Body of pancreas (tissue), 4 donors: ENCODE results near the gene GABRA6. TPM values are rescaled to one million over a fixed set of nuclear protein-coding genes. Genes with fewer than 3 reads are reported as not detected.

ENCODE experiments used
- ATAC-seq: fragments of 150-250 bp; one replicate; pipeline ENCODE4 v1.9.1; 2016
- DNase-seq, 4 donors: peaks; one replicate each; pipeline ENCODE4 v3.0.0-alpha.2; 2019
- H3K27ac ChIP-seq, 4 donors: fragments of 200-600 bp; sonication (generic); 1 replicate in 3 of 4; 2 replicates in 1 of 4; pipeline versions ENCODE4 v1.5.1 to v1.6.1; 2016 to 2019; ENCODE audit warnings: mild to moderate bottlenecking in 1 of 4, mixed read lengths in 1 of 4, moderate library complexity in 1 of 4
- H3K27me3 ChIP-seq, 2 donors: fragments of 200-600 bp; sonication (generic); one replicate each; pipeline ENCODE4 v1.6.0; 2016; ENCODE audit warnings: mild to moderate bottlenecking in 1 of 2
- H3K36me3 ChIP-seq, 2 donors: fragments of 200-600 bp; sonication (generic); replicated peaks in 1 of 2; 2 replicates each; pipeline ENCODE4 v1.5.1; 2016; ENCODE audit warnings: low read depth in 2 of 2; ENCODE audit not compliant: insufficient read depth in 1 of 2
- H3K4me1 ChIP-seq: fragments of 200-600 bp; sonication (generic); one replicate; pipeline ENCODE4 v1.6.0; 2016
- H3K4me3 ChIP-seq, 2 donors: fragments of 200-600 bp; sonication (generic); 1 replicate in 1 of 2; 2 replicates in 1 of 2; pipeline ENCODE4 v1.5.1; 2016 to 2019
- H3K9me3 ChIP-seq, 3 donors: fragments of 200-600 bp; sonication (generic); 1 replicate in 2 of 3; 2 replicates in 1 of 3; pipeline ENCODE4 v1.5.1; 2016
- CTCF ChIP-seq, 7 experiments: fragments of 450-650 bp in 4 of 7; fragments of 200-600 bp in 3 of 7; sonication (generic) in 3 of 7; IDR thresholded peaks; one replicate each; pipeline ENCODE4 v1.5.1; 2016 to 2019; ENCODE audit warnings: antibody characterized with exemption in 7 of 7
- POLR2A ChIP-seq, 3 donors: fragments of 450-650 bp; IDR thresholded peaks; one replicate each; pipeline ENCODE4 v1.6.1; 2016; ENCODE audit warnings: antibody characterized with exemption in 3 of 3, mild to moderate bottlenecking in 2 of 3
- WGBS, 2 donors: methylation state at CpG; one replicate each; pipeline ENCODE4 v1.1.5; 2017; 5-methylcytosine and 5-hydroxymethylcytosine counted together
- intact Hi-C: fragments of 100-400 bp; cut with DNase I; formaldehyde crosslinking; loops from one replicate; pipeline ENCODE4 v1.15.1; 2023
- total RNA-seq, 2 donors: library from RNA; depleted of rRNA; stranded (reverse); fragments of >200 nt; gene quantifications; one replicate each; pipeline ENCODE4 v1.1.0, GENCODE V29; 2016

GABRA6 gene
- total RNA-seq, 2 donors from 2014 or later: not detected

- H3K9me3 ChIP-seq: no peaks in the 10 kb centered on the region
- no peak for DNase-seq
- no peak for TF ChIP-seq CTCF (IDR thresholded peaks at IDR 0.05)
- TF ChIP-seq POLR2A (IDR thresholded peaks at IDR 0.05): no peak
- no peaks in the 10 kb centered on the region for H3K4me1 ChIP-seq
- H3K36me3 ChIP-seq: no peaks in the 10 kb centered on the region
- H3K4me3 ChIP-seq: no peak overlapping the region
- H3K27me3 ChIP-seq: no peaks in the 10 kb centered on the region
- ATAC-seq: no peak
- intact Hi-C loops: no loop called here
- 27 to 30% methylated on average over 1 of the region's 1 CpG for WGBS, 2 donors
- no peak overlapping the region for H3K27ac ChIP-seq
Observed at GRCh38 chr5:161707382-161707781, 21.9 kb downstream of the GABRA6 start.

GRCh38 chr5:161709239-161709638 is 23.7 kb downstream of the GABRA6 start:
- no peaks in the 10 kb centered on the region for H3K4me1 ChIP-seq
- no peak for DNase-seq
- intact Hi-C loops: no loop called here

GRCh38 chr5:161713042-161713441 is 27.5 kb downstream of the GABRA6 start:
- no peak for DNase-seq
- H3K9me3 ChIP-seq: no peaks in the 10 kb centered on the region
- no peaks in the 10 kb centered on the region for H3K4me1 ChIP-seq
- ATAC-seq: no peak
- TF ChIP-seq CTCF (IDR thresholded peaks at IDR 0.05) (no peak), POLR2A (IDR thresholded peaks at IDR 0.05) (no peak)
- H3K4me3 ChIP-seq: no peak overlapping the region
- no peaks in the 10 kb centered on the region for H3K36me3 ChIP-seq
- 32 to 54% methylated on average over 2 of the region's 2 CpGs for WGBS, 2 donors
- intact Hi-C loops: no loop called here
- no peak overlapping the region for H3K27ac ChIP-seq
- no peaks in the 10 kb centered on the region for H3K27me3 ChIP-seq

More at GRCh38 chr5:161709239-161709638, 23.7 kb downstream of the GABRA6 start:
- Histone ChIP-seq H3K27me3 (no peaks in the 10 kb centered on the region), H3K4me3 (no peak overlapping the region), H3K9me3 (no peaks in the 10 kb centered on the region), H3K27ac (no peak overlapping the region), H3K36me3 (no peaks in the 10 kb centered on the region)
- ATAC-seq: no peak
- 67 to 72% methylated on average over 5 of the region's 5 CpGs for WGBS, 2 donors
- TF ChIP-seq POLR2A (IDR thresholded peaks at IDR 0.05): no peak
- no peak for TF ChIP-seq CTCF (IDR thresholded peaks at IDR 0.05)

GRCh38 chr5:161719157-161719556 is 33.6 kb downstream of the GABRA6 start:
- no peaks in the 10 kb centered on the region for H3K27me3 ChIP-seq
- intact Hi-C loops: no loop called here
- no peak for DNase-seq
- no peaks in the 10 kb centered on the region for H3K4me1 ChIP-seq
- no peak overlapping the region for H3K27ac ChIP-seq
- 91 to 92% methylated on average over 1 of the region's 1 CpG for WGBS, 2 donors
- no peak overlapping the region for H3K4me3 ChIP-seq
- TF ChIP-seq POLR2A (IDR thresholded peaks at IDR 0.05): no peak
- H3K36me3 ChIP-seq: no peaks in the 10 kb centered on the region
- no peak for ATAC-seq
- H3K9me3 ChIP-seq: no peaks in the 10 kb centered on the region

GRCh38 chr5:161720460-161720859 is 34.9 kb downstream of the GABRA6 start:
- intact Hi-C loops: no loop called here
- H3K27me3 ChIP-seq: no peaks in the 10 kb centered on the region
- no peak overlapping the region for H3K27ac ChIP-seq
- ATAC-seq (no peak), DNase-seq (no peak)
- no peaks in the 10 kb centered on the region for H3K9me3 ChIP-seq
- no peaks in the 10 kb centered on the region for H3K4me1 ChIP-seq
- no peak overlapping the region for H3K4me3 ChIP-seq
- TF ChIP-seq CTCF (IDR thresholded peaks at IDR 0.05) (no peak), POLR2A (IDR thresholded peaks at IDR 0.05) (no peak)
- H3K36me3 ChIP-seq: no peaks in the 10 kb centered on the region
